HG02588 (cell line): ENCODE measurements around the gene SMOC2.

Experiments used
- ATAC-seq: cut with Tn5 transposase; IDR thresholded peaks from one replicate; pipeline ENCODE4 v1.9.1; 2021; ENCODE audit warnings: mild to moderate bottlenecking, moderate library complexity; ENCODE audit not compliant: unreplicated experiment

The SMOC2 gene

GRCh38 chr6:168479421-168479820 is 38.4 kb downstream of the SMOC2 start:
- ATAC-seq = no peak

GRCh38 chr6:168480481-168480880 is 39.5 kb downstream of the SMOC2 start:
- no peak for ATAC-seq

- no peak for ATAC-seq
Measured at GRCh38 chr6:168485818-168486217, 44.8 kb downstream of the SMOC2 start.

GRCh38 chr6:168490757-168491156 is 49.8 kb downstream of the SMOC2 start:
- ATAC-seq = no peak

GRCh38 chr6:168493976-168494375 is 53.0 kb downstream of the SMOC2 start:
- no peak for ATAC-seq

GRCh38 chr6:168494726-168495125 is 53.7 kb downstream of the SMOC2 start:
- ATAC-seq = no peak

- no peak for ATAC-seq
Measured at GRCh38 chr6:168495133-168495532, 54.1 kb downstream of the SMOC2 start.

- ATAC-seq = no peak
Measured at GRCh38 chr6:168495636-168496035, 54.7 kb downstream of the SMOC2 start.

GRCh38 chr6:168496139-168496996 is 55.4 kb downstream of the SMOC2 start:
- ATAC-seq = no peak

GRCh38 chr6:168496997-168497331 is 56.0 kb downstream of the SMOC2 start:
- ATAC-seq = no peak

GRCh38 chr6:168497381-168497780 is 56.4 kb downstream of the SMOC2 start:
- no peak for ATAC-seq

GRCh38 chr6:168498161-168498843 is 57.3 kb downstream of the SMOC2 start:
- ATAC-seq = no peak

GRCh38 chr6:168499045-168499650 is 58.2 kb downstream of the SMOC2 start:
- ATAC-seq = no peak

- ATAC-seq = no peak
Measured at GRCh38 chr6:168500519-168500918, 59.5 kb downstream of the SMOC2 start.

GRCh38 chr6:168501561-168501960 is 60.6 kb downstream of the SMOC2 start:
- ATAC-seq = no peak

- ATAC-seq = no peak
Measured at GRCh38 chr6:168504366-168504765, 63.4 kb downstream of the SMOC2 start.

GRCh38 chr6:168506460-168506859 is 65.5 kb downstream of the SMOC2 start:
- no peak for ATAC-seq

- no peak for ATAC-seq
Measured at GRCh38 chr6:168507297-168507696, 66.3 kb downstream of the SMOC2 start.

- ATAC-seq = no peak
Measured at GRCh38 chr6:168507730-168508129, 66.7 kb downstream of the SMOC2 start.

- no peak for ATAC-seq
Measured at GRCh38 chr6:168508903-168509302, 67.9 kb downstream of the SMOC2 start.

- ATAC-seq = no peak
Measured at GRCh38 chr6:168513766-168514165, 72.8 kb downstream of the SMOC2 start.

- ATAC-seq = no peak
Measured at GRCh38 chr6:168514216-168514615, 73.2 kb downstream of the SMOC2 start.
